22Rv1 (cell line): Measurements from ENCODE around the gene STARD10.
A peak's percentile ranks its signal among the peaks of the same experiment; 100 is the strongest.

Source experiments
- CTCF ChIP-seq: fragments of 450-650 bp; IDR thresholded peaks from 2 replicates; pipeline ENCODE4 v1.5.1; 2017; ENCODE audit warnings: mild to moderate bottlenecking
- ZFX ChIP-seq: fragments of 450-650 bp; IDR thresholded peaks from 2 replicates; pipeline ENCODE4 v1.6.1; 2017; ENCODE audit warnings: antibody characterized with exemption, borderline replicate concordance

- TF ChIP-seq CTCF, result peak; percentile 5; the same call in 1 of the 2 replicates
- TF ChIP-seq ZFX, result no peak
These were observed 20.7 kb upstream of the STARD10 start, which contains the start of gene ATG16L2 for GRCh38 chr11:72814286-72815109.
